ENCODE results near the gene BRINP3. TPM values are rescaled to one million over a fixed set of nuclear protein-coding genes. Genes with fewer than 3 reads are reported as not detected.

BRINP3 gene
- polyA plus RNA-seq, 2 of the 4 experiments (the other 2 are of a cell fraction): not detected

GRCh38 chr1:190095596-190095995 lies 382.1 kb downstream of the BRINP3 start:
- no peak for ATAC-seq
- WGBS (ENCODE audit: missing lambda C conversion rate): 93% methylated on average over 1 of the region's 1 CpG
- no peak for DNase-seq (ENCODE audit: low read depth in 1 of 2, low spot score in 1 of 2)
- TF ChIP-seq ZNF302 (CRISPR knock-in tag; IDR thresholded peaks at IDR 0.05): no peak
- no peak for TF ChIP-seq MAZ (IDR thresholded peaks at IDR 0.05; ENCODE audit: borderline replicate concordance, low read depth, low read length)
- no peak for TF ChIP-seq HOXB5 (CRISPR knock-in tag; IDR thresholded peaks at IDR 0.05)
- no peak for TF ChIP-seq EHF (CRISPR knock-in tag; IDR thresholded peaks at IDR 0.05)
- Histone ChIP-seq H3K9me3 (no peaks in the 10 kb centered on the region), H3K4me1 (no peaks in the 10 kb centered on the region), H3K4me2 (no peak overlapping the region), H3K4me3 (no peak overlapping the region), H3K27ac (no peak overlapping the region)
- FAIRE-seq: no peak
- POLR2A ChIA-PET: no interaction called here
- CTCF ChIA-PET: no interaction called here

DNA sequence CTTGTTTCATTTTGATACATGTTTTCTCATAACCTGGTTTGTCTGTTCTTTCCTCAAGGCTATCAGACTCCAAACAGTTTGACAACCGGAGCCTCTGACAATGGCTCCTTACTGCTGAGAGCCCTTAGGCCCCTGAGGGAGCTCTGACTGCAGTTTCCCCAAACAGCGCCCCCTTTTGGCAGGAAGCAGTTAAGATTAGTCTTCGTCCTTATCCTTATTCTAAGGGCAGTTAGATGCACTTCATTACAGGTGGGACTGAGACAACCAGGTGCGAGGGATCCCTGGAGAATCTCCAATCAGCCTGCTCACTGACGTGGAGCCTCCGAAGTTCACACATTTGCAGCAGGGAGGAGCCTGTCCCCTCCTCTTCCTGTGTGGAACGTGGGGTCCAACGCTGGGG lies 393.1 kb downstream of the BRINP3 start:
- Histone ChIP-seq H3K4me2 (no peak overlapping the region), H3K4me1 (no peaks in the 10 kb centered on the region), H3K4me3 (no peak overlapping the region), H3K9me3 (no peaks in the 10 kb centered on the region), H3K27ac (no peak overlapping the region)
- ChIA-PET POLR2A (interaction anchor here (0.6 kb wide), 1 partner anchor 676 kb away, joined by 3 read pairs; no protein-coding TSS in a partner anchor), CTCF (interaction anchor here (0.8 to 2.6 kb wide), 4 partner anchors 12 to 344 kb away, joined by 3 to 11 read pairs (median 3); no protein-coding TSS in a partner anchor)
- WGBS (ENCODE audit: missing lambda C conversion rate): 80% methylated on average over 8 of the region's 8 CpGs
- ATAC-seq (peak in 1 of 2 experiments; percentile 66; a peak in 3 of 6 replicates), DNase-seq (ENCODE audit: low read depth in 1 of 2, low spot score in 1 of 2) (peak in 1 of 2 experiments; percentile 20), FAIRE-seq (no peak)
- no peak for TF ChIP-seq FOSB (CRISPR knock-in tag; IDR thresholded peaks at IDR 0.05)
- no peak for TF ChIP-seq EHF (CRISPR knock-in tag; IDR thresholded peaks at IDR 0.05)
- no peak for TF ChIP-seq FOXS1 (CRISPR knock-in tag; IDR thresholded peaks at IDR 0.05)
- TF ChIP-seq ZSCAN20 (CRISPR knock-in tag; IDR thresholded peaks at IDR 0.05): no peak
- no peak for TF ChIP-seq EHMT2 (IDR thresholded peaks at IDR 0.05; ENCODE audit: low read depth)
- no peak for TF ChIP-seq JUNB (IDR thresholded peaks at IDR 0.05)
- no peak for TF ChIP-seq SMC3 (IDR thresholded peaks at IDR 0.05)
- no peak for TF ChIP-seq NFE2L2 (conservative IDR thresholded peaks at IDR 0.05; ENCODE audit: low read length)
- TF ChIP-seq CEBPB (IDR thresholded peaks at IDR 0.05): no peak
- no peak for TF ChIP-seq CBX8 (IDR thresholded peaks at IDR 0.05)
- no peak for TF ChIP-seq RNF2 (IDR thresholded peaks at IDR 0.05; ENCODE audit: borderline replicate concordance, low read depth)
- TF ChIP-seq HOXB5 (CRISPR knock-in tag; IDR thresholded peaks at IDR 0.05): no peak

GRCh38 chr1:190068304-190068703 lies 409.4 kb downstream of the BRINP3 start:
- TF ChIP-seq JUNB (IDR thresholded peaks at IDR 0.05): no peak
- TF ChIP-seq HMGXB4 (CRISPR knock-in tag; IDR thresholded peaks at IDR 0.05; ENCODE audit: borderline replicate concordance): no peak
- no peak for TF ChIP-seq HDAC2 (IDR thresholded peaks at IDR 0.05)
- no peak for TF ChIP-seq HOXA7 (CRISPR knock-in tag; IDR thresholded peaks at IDR 0.05)
- H3K4me3 ChIP-seq: no peak overlapping the region
- H3K4me2 ChIP-seq: no peak overlapping the region
- DNase-seq (ENCODE audit: low read depth in 1 of 2, low spot score in 1 of 2) (no peak), FAIRE-seq (no peak), ATAC-seq (no peak)
- no peak overlapping the region for H3K27ac ChIP-seq
- CTCF ChIA-PET: no interaction called here
- no peaks in the 10 kb centered on the region for H3K9me3 ChIP-seq
- 82% methylated on average over 2 of the region's 2 CpGs for WGBS (ENCODE audit: missing lambda C conversion rate)
- peaks cover 10% of the 10 kb centered on the region; the same call in 2 of the 3 replicates for H3K4me1 ChIP-seq
- POLR2A ChIA-PET: interaction anchor here (0.6 kb wide), 1 partner anchor 48 kb away, joined by 4 read pairs; no protein-coding TSS in a partner anchor

DNA sequence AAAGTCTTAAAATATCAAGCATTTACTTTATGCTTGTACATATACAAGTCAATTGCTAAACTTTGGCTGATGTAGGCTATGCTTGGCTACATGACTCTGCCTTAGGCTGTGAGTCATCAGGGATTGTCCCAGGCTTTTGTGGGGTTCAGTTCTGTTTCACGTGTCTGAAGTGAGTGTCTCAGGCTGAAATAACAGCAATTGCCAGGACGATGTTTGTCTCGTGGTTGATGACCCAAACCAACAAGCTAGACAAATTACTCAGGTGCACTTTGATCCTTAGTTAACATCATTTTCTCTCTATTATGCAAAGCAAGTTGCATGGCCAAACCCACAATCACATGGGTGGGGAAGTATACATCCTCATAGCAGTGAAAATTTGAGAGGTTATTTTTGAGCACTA lies 410.1 kb downstream of the BRINP3 start:
- ChIA-PET CTCF (no interaction called here), POLR2A (interaction anchor here (0.6 kb wide), 1 partner anchor 47 kb away, joined by 4 read pairs; no protein-coding TSS in a partner anchor)
- H3K4me3 ChIP-seq: no peak overlapping the region
- ATAC-seq (peak; percentile 64 to 67; a peak in 5 of 6 replicates), FAIRE-seq (no peak), DNase-seq (ENCODE audit: low read depth in 1 of 2, low spot score in 1 of 2) (peak in 1 of 2 experiments; percentile 33)
- H3K4me2 ChIP-seq: peak overlapping the region; percentile 34; the same call in 2 of the 3 replicates
- WGBS (ENCODE audit: missing lambda C conversion rate): 4% methylated on average over 3 of the region's 3 CpGs
- no peak overlapping the region for H3K27ac ChIP-seq
- TF ChIP-seq KDM5A (IDR thresholded peaks at IDR 0.05) (no peak), FOSB (CRISPR knock-in tag; IDR thresholded peaks at IDR 0.05) (no peak), ESRRA (IDR thresholded peaks at IDR 0.05; ENCODE audit: borderline replicate concordance, low read length) (no peak), HOXB5 (CRISPR knock-in tag; IDR thresholded peaks at IDR 0.05) (no peak), CEBPB (IDR thresholded peaks at IDR 0.05) (no peak), HDAC2 (IDR thresholded peaks at IDR 0.05) (no peak), FOXS1 (CRISPR knock-in tag; IDR thresholded peaks at IDR 0.05) (no peak), FOSL2 (IDR thresholded peaks at IDR 0.05) (0 out of 2 replicates have a peak, but pooled peaks have one; percentile 13), FOSL2 (CRISPR knock-in tag; IDR thresholded peaks at IDR 0.05) (peak; percentile 37)
- H3K4me1 ChIP-seq: peaks cover 10% of the 10 kb centered on the region; the same call in 2 of the 3 replicates
- H3K9me3 ChIP-seq: no peaks in the 10 kb centered on the region
